ENCODE results near the gene RNF112. TPM values are rescaled to one million over a fixed set of nuclear protein-coding genes. Genes with fewer than 3 reads are reported as not detected.

The RNF112 gene
- total RNA-seq, 4 donors from 2014 or later = 0.83 to 3.5 (median 2.2) TPM

GRCh38 chr17:19409066-19409465 lies 2.0 kb upstream of the RNF112 start:
- DNase-seq = no peak
- Histone ChIP-seq H3K27me3 (no peaks in the 10 kb centered on the region), H3K9me3 (no peaks in the 10 kb centered on the region), H3K4me3 (replicated peaks in 1 of 3) (no peak overlapping the region), H3K27ac (no peak overlapping the region), H3K4me1 (no peaks in the 10 kb centered on the region), H3K36me3 (no peaks in the 10 kb centered on the region)
- no peak for TF ChIP-seq POLR2A (IDR thresholded peaks at IDR 0.05)
- TF ChIP-seq CTCF (IDR thresholded peaks at IDR 0.05) = no peak
- intact Hi-C loops (cut with DNase I) = no loop called here
- WGBS, 2 donors = 98 to 99% methylated on average over 3 of the region's 3 CpGs

GRCh38 chr17:19409509-19409908 lies 1.5 kb upstream of the RNF112 start:
- intact Hi-C loops (cut with DNase I) = no loop called here
- WGBS, 2 donors = 80 to 93% methylated on average over 3 of the region's 3 CpGs
- H3K36me3 ChIP-seq = no peaks in the 10 kb centered on the region
- H3K4me1 ChIP-seq = no peaks in the 10 kb centered on the region
- H3K9me3 ChIP-seq = no peaks in the 10 kb centered on the region
- TF ChIP-seq CTCF (IDR thresholded peaks at IDR 0.05) (no peak), POLR2A (IDR thresholded peaks at IDR 0.05) (no peak)
- H3K27ac ChIP-seq = no peak overlapping the region
- H3K27me3 ChIP-seq = no peaks in the 10 kb centered on the region
- H3K4me3 ChIP-seq (replicated peaks in 1 of 3) = no peak overlapping the region
- DNase-seq = no peak

GRCh38 chr17:19410091-19410490 lies 941 bp upstream of the RNF112 start:
- 90 to 97% methylated on average over 6 of the region's 6 CpGs for WGBS, 2 donors
- Histone ChIP-seq H3K9me3 (no peaks in the 10 kb centered on the region), H3K4me3 (replicated peaks in 1 of 3) (no peak overlapping the region), H3K36me3 (no peaks in the 10 kb centered on the region), H3K4me1 (no peaks in the 10 kb centered on the region), H3K27ac (no peak overlapping the region), H3K27me3 (no peaks in the 10 kb centered on the region)
- no peak for TF ChIP-seq POLR2A (IDR thresholded peaks at IDR 0.05)
- no peak for TF ChIP-seq CTCF (IDR thresholded peaks at IDR 0.05)
- intact Hi-C loops (cut with DNase I) = no loop called here
- DNase-seq = no peak

GRCh38 chr17:19411631-19412030 lies 599 bp downstream of the RNF112 start:
- Histone ChIP-seq H3K27me3 (no peaks in the 10 kb centered on the region), H3K4me3 (replicated peaks in 1 of 3) (no peak overlapping the region), H3K9me3 (no peaks in the 10 kb centered on the region), H3K36me3 (no peaks in the 10 kb centered on the region), H3K27ac (no peak overlapping the region), H3K4me1 (no peaks in the 10 kb centered on the region)
- WGBS, 2 donors = 72 to 73% methylated on average over 9 of the region's 9 CpGs
- TF ChIP-seq POLR2A (IDR thresholded peaks at IDR 0.05) (no peak), CTCF (IDR thresholded peaks at IDR 0.05) (no peak)
- no peak for DNase-seq
- intact Hi-C loops (cut with DNase I) = no loop called here

DNA sequence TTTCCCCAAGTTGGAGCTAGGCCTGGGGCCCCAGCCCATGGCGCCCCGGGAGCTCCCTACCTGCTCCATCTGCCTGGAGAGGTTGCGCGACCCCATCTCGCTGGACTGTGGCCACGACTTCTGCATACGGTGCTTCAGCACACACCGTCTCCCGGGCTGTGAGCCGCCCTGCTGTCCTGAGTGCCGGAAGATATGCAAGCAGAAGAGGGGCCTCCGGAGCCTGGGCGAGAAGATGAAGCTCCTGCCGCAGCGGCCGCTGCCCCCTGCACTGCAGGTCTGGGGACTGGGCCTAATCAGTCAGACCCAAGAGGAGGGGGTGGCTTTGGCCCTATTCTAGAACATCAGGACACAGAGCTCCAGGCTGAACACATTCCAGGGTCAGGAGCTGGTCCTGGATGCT lies 1.5 kb downstream of the RNF112 start:
- no peaks in the 10 kb centered on the region for H3K4me1 ChIP-seq

More for the DNA sequence above, 1.5 kb downstream of the RNF112 start:
- no peaks in the 10 kb centered on the region for H3K36me3 ChIP-seq
- no peak for TF ChIP-seq POLR2A (IDR thresholded peaks at IDR 0.05)
- TF ChIP-seq CTCF (IDR thresholded peaks at IDR 0.05) = no peak
- DNase-seq = no peak
- intact Hi-C loops (cut with DNase I) = no loop called here
- no peak overlapping the region for H3K27ac ChIP-seq
- no peaks in the 10 kb centered on the region for H3K9me3 ChIP-seq
- WGBS, 2 donors = 66 to 84% methylated on average over 9 to 11 of the region's 16 CpGs
- H3K27me3 ChIP-seq = no peaks in the 10 kb centered on the region
- no peak overlapping the region for H3K4me3 ChIP-seq (replicated peaks in 1 of 3)
